Keratinocyte (primary cell): Measurements from ENCODE around the gene DPYSL5.

Experiments used
- EZH2 ChIP-seq: IDR thresholded peaks from one replicate; pipeline ENCODE4 v1.6.1; 2012; ENCODE audit warnings: inconsistent platforms, mild to moderate bottlenecking, low read length, moderate library complexity
- TF ChIP-seq, protein P1 (sequence below), 3 experiments: IDR thresholded peaks in 1 of 3; conservative IDR thresholded peaks in 1 of 3; optimal IDR thresholded peaks in 1 of 3; 2 replicates in 2 of 3; 3 replicates in 1 of 3; pipeline versions ENCODE3 to v1.5.1; 2011; ENCODE audit warnings: low read length in 3 of 3, mild to moderate bottlenecking in 3 of 3, moderate library complexity in 2 of 3, control low read depth in 1 of 3, inconsistent platforms in 1 of 3; ENCODE audit not compliant: insufficient read depth in 2 of 3; ENCODE audit errors: extremely low read depth in 1 of 3

DNA sequence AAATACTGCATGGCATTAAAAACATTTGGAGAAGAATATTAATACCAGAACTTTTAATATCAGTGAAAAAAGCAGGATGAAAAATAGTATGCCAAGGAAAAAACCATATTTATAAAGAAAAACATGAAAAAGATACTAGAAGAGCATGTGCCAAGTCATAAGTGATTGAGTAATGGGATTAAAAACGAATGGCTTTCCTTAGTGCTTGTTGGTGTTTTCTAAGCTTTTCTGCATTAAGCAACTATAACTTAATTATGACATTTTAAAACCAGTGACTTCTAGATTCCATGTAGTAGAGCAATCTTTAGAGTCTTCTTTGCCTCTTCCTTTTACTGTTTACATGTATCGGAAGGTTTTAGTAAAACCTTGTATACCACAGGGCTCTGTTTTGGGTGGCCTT, 129.1 kb downstream of the DPYSL5 start:
- TF ChIP-seq, protein P1, sequence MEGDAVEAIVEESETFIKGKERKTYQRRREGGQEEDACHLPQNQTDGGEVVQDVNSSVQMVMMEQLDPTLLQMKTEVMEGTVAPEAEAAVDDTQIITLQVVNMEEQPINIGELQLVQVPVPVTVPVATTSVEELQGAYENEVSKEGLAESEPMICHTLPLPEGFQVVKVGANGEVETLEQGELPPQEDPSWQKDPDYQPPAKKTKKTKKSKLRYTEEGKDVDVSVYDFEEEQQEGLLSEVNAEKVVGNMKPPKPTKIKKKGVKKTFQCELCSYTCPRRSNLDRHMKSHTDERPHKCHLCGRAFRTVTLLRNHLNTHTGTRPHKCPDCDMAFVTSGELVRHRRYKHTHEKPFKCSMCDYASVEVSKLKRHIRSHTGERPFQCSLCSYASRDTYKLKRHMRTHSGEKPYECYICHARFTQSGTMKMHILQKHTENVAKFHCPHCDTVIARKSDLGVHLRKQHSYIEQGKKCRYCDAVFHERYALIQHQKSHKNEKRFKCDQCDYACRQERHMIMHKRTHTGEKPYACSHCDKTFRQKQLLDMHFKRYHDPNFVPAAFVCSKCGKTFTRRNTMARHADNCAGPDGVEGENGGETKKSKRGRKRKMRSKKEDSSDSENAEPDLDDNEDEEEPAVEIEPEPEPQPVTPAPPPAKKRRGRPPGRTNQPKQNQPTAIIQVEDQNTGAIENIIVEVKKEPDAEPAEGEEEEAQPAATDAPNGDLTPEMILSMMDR (optimal IDR thresholded peaks at IDR 0.05 in 1 of 3, IDR thresholded peaks at IDR 0.05 in 1 of 3, conservative IDR thresholded peaks at IDR 0.05 in 1 of 3; ENCODE audit: extremely low read depth in 1 of 3, insufficient read depth in 2 of 3, low read length in 3 of 3) = no peak
- TF ChIP-seq EZH2 = no peak
